H9 (cell line): ENCODE measurements around the gene TET3. TPM values are rescaled to one million over a fixed set of nuclear protein-coding genes. Genes with fewer than 3 reads are reported as not detected.

Experiments used
- DNase-seq: peaks from one replicate; pipeline ENCODE4 v3.0.0-alpha.2; 2017
- H2AFZ ChIP-seq: one replicate; pipeline ENCODE4 v1.6.1; 2013; ENCODE audit warnings: mild to moderate bottlenecking, low read length, control low read depth, moderate library complexity
- H2AK5ac ChIP-seq: 2 replicates; pipeline ENCODE4 v1.6.1; 2013; ENCODE audit warnings: low read length, control low read depth, mixed read lengths; ENCODE audit not compliant: insufficient read length
- H2BK120ac ChIP-seq: one replicate; pipeline ENCODE4 v1.6.1; 2013; ENCODE audit warnings: low read depth, mild to moderate bottlenecking, low read length, control low read depth, inconsistent platforms; ENCODE audit not compliant: poor library complexity, severe bottlenecking
- H2BK12ac ChIP-seq: 2 replicates; pipeline ENCODE4 v1.6.1; 2013; ENCODE audit warnings: low read length, control low read depth, mixed read lengths, low read depth; ENCODE audit not compliant: insufficient read length
- H2BK15ac ChIP-seq: 2 replicates; pipeline ENCODE4 v1.6.1; 2013; ENCODE audit warnings: low read depth, low read length, control low read depth
- H2BK20ac ChIP-seq: one replicate; pipeline ENCODE4 v1.6.1; 2013; ENCODE audit warnings: low read depth, mild to moderate bottlenecking, low read length, control low read depth, inconsistent platforms; ENCODE audit not compliant: poor library complexity, severe bottlenecking
- H2BK5ac ChIP-seq: 2 replicates; pipeline ENCODE4 v1.6.1; 2013; ENCODE audit warnings: low read length, control low read depth, mixed read lengths; ENCODE audit not compliant: insufficient read length
- H3K14ac ChIP-seq: 2 replicates; pipeline ENCODE4 v1.6.1; 2013; ENCODE audit warnings: low read length, control low read depth; ENCODE audit not compliant: insufficient read depth
- H3K18ac ChIP-seq: 2 replicates; pipeline ENCODE4 v1.6.1; 2013; ENCODE audit warnings: low read depth, mild to moderate bottlenecking, mixed read lengths, low read length, control low read depth; ENCODE audit not compliant: insufficient read length
- H3K23ac ChIP-seq: 2 replicates; pipeline ENCODE4 v1.6.1; 2013; ENCODE audit warnings: low read length, control low read depth, mixed read lengths, low read depth; ENCODE audit not compliant: insufficient read length
- H3K23me2 ChIP-seq: 2 replicates; pipeline ENCODE4 v1.6.1; 2013; ENCODE audit warnings: low read depth, mild to moderate bottlenecking, mixed read lengths, low read length, control low read depth; ENCODE audit not compliant: insufficient read length, poor library complexity, severe bottlenecking
- H3K27ac ChIP-seq: 2 replicates; pipeline ENCODE4 v1.5.1; 2013; ENCODE audit warnings: low read length, control low read depth, mixed read lengths, low read depth; ENCODE audit not compliant: insufficient read length
- H3K27me3 ChIP-seq: 2 replicates; pipeline ENCODE4 v1.6.1; 2013; ENCODE audit warnings: low read length, control low read depth, inconsistent platforms; ENCODE audit not compliant: insufficient read depth
- H3K4ac ChIP-seq: 2 replicates; pipeline ENCODE4 v1.6.1; 2013; ENCODE audit warnings: low read depth, mild to moderate bottlenecking, control low read depth, inconsistent platforms, low read length, moderate library complexity
- H3K4me1 ChIP-seq: 2 replicates; pipeline ENCODE4 v1.6.1; 2013; ENCODE audit warnings: low read length, control low read depth, inconsistent platforms; ENCODE audit not compliant: insufficient read depth
- H3K4me2 ChIP-seq: 2 replicates; pipeline ENCODE4 v1.6.1; 2013; ENCODE audit warnings: low read length, control low read depth, mixed read lengths; ENCODE audit not compliant: insufficient read length, insufficient read depth
- H3K56ac ChIP-seq: 2 replicates; pipeline ENCODE4 v1.6.1; 2013; ENCODE audit warnings: low read depth, mild to moderate bottlenecking, mixed read lengths, low read length, control low read depth; ENCODE audit not compliant: insufficient read length
- H3K79me1 ChIP-seq: 2 replicates; pipeline ENCODE4 v1.6.1; 2013; ENCODE audit warnings: low read depth, mild to moderate bottlenecking, moderate library complexity, low read length, control low read depth, inconsistent platforms; ENCODE audit not compliant: insufficient read depth, poor library complexity, severe bottlenecking
- H3K79me2 ChIP-seq: 2 replicates; pipeline ENCODE4 v1.6.1; 2013; ENCODE audit warnings: low read length, control low read depth, inconsistent platforms; ENCODE audit not compliant: insufficient read depth
- H3K9ac ChIP-seq: 2 replicates; pipeline ENCODE4 v1.6.1; 2013; ENCODE audit warnings: low read length, control low read depth, mixed read lengths; ENCODE audit not compliant: insufficient read length; ENCODE audit errors: extremely low read depth
- H3K9me3 ChIP-seq: one replicate; pipeline ENCODE4 v1.6.1; 2013; ENCODE audit warnings: low read depth, low read length, inconsistent platforms; ENCODE audit not compliant: control insufficient read depth
- H3T11ph ChIP-seq: one replicate; pipeline ENCODE4 v1.6.1; 2013; ENCODE audit warnings: mild to moderate bottlenecking, low read length, control low read depth, inconsistent platforms
- H4K20me1 ChIP-seq: one replicate; pipeline ENCODE4 v1.6.1; 2013; ENCODE audit not compliant: control insufficient read depth, insufficient read length, insufficient read depth
- H4K5ac ChIP-seq: 2 replicates; pipeline ENCODE4 v1.6.1; 2013; ENCODE audit warnings: low read depth, mild to moderate bottlenecking, mixed read lengths, low read length, control low read depth; ENCODE audit not compliant: insufficient read length
- H4K8ac ChIP-seq: replicated peaks from 2 replicates; pipeline ENCODE4 v1.6.1; 2013; ENCODE audit warnings: low read length, control low read depth, mixed read lengths, low read depth; ENCODE audit not compliant: insufficient read length
- H4K91ac ChIP-seq: 2 replicates; pipeline ENCODE4 v1.6.1; 2013; ENCODE audit warnings: low read depth, mild to moderate bottlenecking, moderate library complexity, mixed read lengths, low read length, control low read depth; ENCODE audit not compliant: insufficient read length
- H3K27ac Mint-ChIP-seq, 3 experiments: 2 replicates in 2 of 3; 3 replicates in 1 of 3; pipeline ENCODE4 v1.8.0; 2020 to 2021; ENCODE audit warnings: mixed read lengths in 3 of 3, mild to moderate bottlenecking in 1 of 3, moderate library complexity in 1 of 3
- H3K27me3 Mint-ChIP-seq: 2 replicates; pipeline ENCODE4 v1.8.0; 2021; ENCODE audit warnings: low read depth, mild to moderate bottlenecking, moderate library complexity, mixed read lengths
- H3K36me3 Mint-ChIP-seq, 3 experiments: 2 replicates in 2 of 3; 3 replicates in 1 of 3; pipeline ENCODE4 v1.8.0; 2020 to 2021; ENCODE audit warnings: low read depth in 3 of 3, mixed read lengths in 3 of 3; ENCODE audit not compliant: insufficient read depth in 1 of 3
- H3K4me1 Mint-ChIP-seq, 2 experiments: 2 replicates each; pipeline ENCODE4 v1.8.0; 2020; ENCODE audit warnings: mixed read lengths in 2 of 2
- H3K4me3 Mint-ChIP-seq, 2 experiments: 2 replicates in 1 of 2; 3 replicates in 1 of 2; pipeline ENCODE4 v1.8.0; 2020 to 2021; ENCODE audit warnings: mild to moderate bottlenecking in 2 of 2, mixed read lengths in 2 of 2, moderate library complexity in 1 of 2
- H3K9me3 Mint-ChIP-seq, 2 experiments: 2 replicates in 1 of 2; 3 replicates in 1 of 2; pipeline ENCODE4 v1.8.0; 2020; ENCODE audit warnings: mild to moderate bottlenecking in 2 of 2, mixed read lengths in 2 of 2, moderate library complexity in 1 of 2
- CTCF ChIP-seq: fragments of 200-600 bp; sonication (generic); conservative IDR thresholded peaks from 3 replicates; pipeline ENCODE4 v1.8.0; 2021; ENCODE audit warnings: antibody characterized with exemption, mild to moderate bottlenecking
- WGBS: extraction: QIAGEN DNeasy Blood & Tissue Kit; methylation state at CpG from one replicate; pipeline ENCODE4 v1.1.7; 2013; ENCODE audit warnings: missing lambda C conversion rate, low lambda C conversion rate, mixed read lengths; ENCODE audit not compliant: insufficient read length; ENCODE audit errors: extremely low coverage; 5-methylcytosine and 5-hydroxymethylcytosine counted together
- total RNA-seq: library from RNA; stranded (reverse); gene quantifications from 2 replicates; pipeline ENCODE4 v1.2.1, GENCODE V29; 2021

The TET3 gene
- total RNA-seq, 1 experiment from 2014 or later = 24.7 TPM

DNA sequence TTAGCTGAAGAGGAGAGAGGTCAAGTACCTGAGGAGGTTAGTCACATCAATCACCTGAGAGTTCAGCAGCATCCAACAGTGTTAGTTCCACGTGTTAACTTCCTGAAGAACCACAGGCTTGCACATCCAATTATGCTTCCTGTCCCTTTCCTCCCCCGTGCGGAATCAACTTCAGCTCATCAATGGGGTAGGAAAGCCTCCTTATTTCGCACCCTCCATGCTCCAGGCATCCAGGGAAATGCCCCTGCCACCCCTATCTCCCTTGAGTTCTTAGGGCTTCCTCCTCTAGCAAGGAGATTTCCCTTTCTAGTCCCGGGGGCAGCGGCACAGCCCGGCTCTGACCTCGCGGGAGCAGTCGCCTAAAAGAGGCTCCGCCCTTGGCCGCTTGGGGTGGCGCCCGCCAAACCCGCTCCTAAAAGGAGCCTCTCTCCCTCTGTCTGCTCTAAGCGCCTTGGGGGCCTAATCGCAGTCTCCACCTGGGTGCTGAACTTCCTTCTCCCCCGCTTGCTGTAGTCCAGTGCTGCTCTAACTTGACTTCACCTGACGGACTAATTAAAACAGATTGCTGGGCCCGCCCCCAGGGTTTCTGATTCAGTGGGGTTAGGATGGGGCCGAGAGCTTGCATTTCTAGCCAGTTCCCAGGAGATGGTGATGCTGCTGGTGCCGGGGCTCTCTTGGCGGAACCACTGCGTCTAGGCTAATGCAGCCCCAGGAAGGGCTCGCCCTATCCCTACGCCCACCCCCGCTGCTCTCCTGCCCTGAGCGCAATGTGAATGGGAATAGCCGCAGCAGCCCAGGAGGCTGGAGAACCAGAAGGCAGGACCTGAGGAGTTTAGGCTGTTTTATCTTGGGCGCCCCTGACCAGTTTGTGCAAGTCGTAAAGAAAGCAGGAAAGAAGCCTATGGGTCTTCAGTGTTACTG, 3.4 kb upstream of the TET3 start:
- Histone ChIP-seq H2BK20ac (no peak overlapping the region), H4K5ac (no peak overlapping the region), H4K20me1 (peaks cover under 1% of the 10 kb centered on the region), H4K91ac (no peak overlapping the region), H3K79me1 (no peaks in the 10 kb centered on the region), H3K9ac (peak overlapping the region; percentile 27), H2BK15ac (no peak overlapping the region), H3K56ac (no peak overlapping the region), H2AFZ (peak overlapping the region; percentile 3), H2BK12ac (no peak overlapping the region), H3K23me2 (peaks cover 24% of the 10 kb centered on the region), H3K18ac (no peak overlapping the region), H3K4me2 (peak overlapping the region; percentile 65), H3K79me2 (no peaks in the 10 kb centered on the region; the same call in 1 of the 2 replicates), H4K8ac (no peak overlapping the region), H3T11ph (no peak overlapping the region), H3K27ac (no peak overlapping the region), H3K27me3 (peaks cover 18% of the 10 kb centered on the region; the same call in 1 of the 2 replicates), H2BK120ac (no peak overlapping the region), H3K9me3 (no peaks in the 10 kb centered on the region), H3K23ac (no peak overlapping the region), H3K14ac (no peak overlapping the region), H2AK5ac (no peak overlapping the region), H2BK5ac (no peak overlapping the region), H3K4ac (no peak overlapping the region), H3K4me1 (peaks cover 7% of the 10 kb centered on the region; the same call in 1 of the 2 replicates)
- peak overlapping the region; percentile 63 to 84 for H3K4me3 Mint-ChIP-seq
- no peaks in the 10 kb centered on the region for H3K9me3 Mint-ChIP-seq
- peak; percentile 81 for DNase-seq
- peak; percentile 31; the same call in 2 of the 3 replicates for TF ChIP-seq CTCF
- WGBS = no CpG with 5 or more reads among the region's 31 CpGs
- H3K27me3 Mint-ChIP-seq = peaks cover 75% of the 10 kb centered on the region
- peak overlapping the region; percentile 34 to 58 (median 43); a peak in 3 of 7 replicates for H3K27ac Mint-ChIP-seq
- peaks cover 48% of the 10 kb centered on the region in 2 experiments for H3K4me1 Mint-ChIP-seq
- H3K36me3 Mint-ChIP-seq = peaks cover 2 to 6% (median 5%) of the 10 kb centered on the region in 3 experiments; a peak in 5 of 7 replicates
